IPS-20b (cell line): ENCODE data around the gene SLC4A7.

Experiments
- H3K27ac ChIP-seq: one replicate; pipeline ENCODE4 v1.5.1; 2013; ENCODE audit warnings: low read length
- H3K27me3 ChIP-seq: 2 replicates; pipeline ENCODE4 v1.6.1; 2013; ENCODE audit warnings: mild to moderate bottlenecking, low read length, inconsistent platforms; ENCODE audit not compliant: insufficient read depth
- H3K36me3 ChIP-seq: 2 replicates; pipeline ENCODE4 v1.6.1; 2013; ENCODE audit warnings: low read depth, mild to moderate bottlenecking, inconsistent platforms, low read length, moderate library complexity; ENCODE audit not compliant: insufficient read depth
- H3K4me1 ChIP-seq: 2 replicates; pipeline ENCODE4 v1.6.1; 2013; ENCODE audit warnings: mild to moderate bottlenecking, control low read depth, inconsistent platforms, low read length, moderate library complexity; ENCODE audit not compliant: insufficient read depth
- H3K4me3 ChIP-seq: 2 replicates; pipeline ENCODE4 v1.5.1; 2013; ENCODE audit warnings: mild to moderate bottlenecking, low read length, inconsistent platforms
- H3K9ac ChIP-seq: 2 replicates; pipeline ENCODE4 v1.6.1; 2013; ENCODE audit warnings: low read depth, mild to moderate bottlenecking, inconsistent platforms, low read length, moderate library complexity
- H3K9me3 ChIP-seq: 2 replicates; pipeline ENCODE4 v1.6.1; 2013; ENCODE audit warnings: mild to moderate bottlenecking, low read depth, low read length, inconsistent platforms; ENCODE audit not compliant: insufficient read depth

SLC4A7 gene

DNA sequence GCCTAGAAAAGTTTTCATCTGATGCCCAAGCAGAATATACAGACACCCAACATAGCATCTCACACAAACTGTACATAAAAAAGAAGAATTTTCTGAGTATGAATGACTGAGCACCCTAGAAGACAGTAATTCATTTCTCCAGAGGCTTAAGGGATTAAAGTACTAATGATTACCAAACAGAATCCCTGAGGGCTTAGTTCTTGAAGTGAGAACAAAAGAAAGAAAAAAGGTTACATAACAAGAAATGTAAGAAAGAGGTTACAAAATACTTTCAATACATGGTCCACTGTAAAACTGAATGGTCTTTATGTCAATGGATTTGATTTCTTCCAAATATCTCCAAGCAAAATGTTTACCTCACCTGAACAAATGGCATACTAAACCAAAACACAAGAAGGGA, 105.9 kb downstream of the SLC4A7 start:
- Histone ChIP-seq H3K4me3 (no peak overlapping the region), H3K36me3 (peaks cover 74% of the 10 kb centered on the region), H3K27ac (no peak overlapping the region), H3K9ac (no peak overlapping the region), H3K4me1 (no peaks in the 10 kb centered on the region), H3K27me3 (no peaks in the 10 kb centered on the region), H3K9me3 (no peaks in the 10 kb centered on the region)

DNA sequence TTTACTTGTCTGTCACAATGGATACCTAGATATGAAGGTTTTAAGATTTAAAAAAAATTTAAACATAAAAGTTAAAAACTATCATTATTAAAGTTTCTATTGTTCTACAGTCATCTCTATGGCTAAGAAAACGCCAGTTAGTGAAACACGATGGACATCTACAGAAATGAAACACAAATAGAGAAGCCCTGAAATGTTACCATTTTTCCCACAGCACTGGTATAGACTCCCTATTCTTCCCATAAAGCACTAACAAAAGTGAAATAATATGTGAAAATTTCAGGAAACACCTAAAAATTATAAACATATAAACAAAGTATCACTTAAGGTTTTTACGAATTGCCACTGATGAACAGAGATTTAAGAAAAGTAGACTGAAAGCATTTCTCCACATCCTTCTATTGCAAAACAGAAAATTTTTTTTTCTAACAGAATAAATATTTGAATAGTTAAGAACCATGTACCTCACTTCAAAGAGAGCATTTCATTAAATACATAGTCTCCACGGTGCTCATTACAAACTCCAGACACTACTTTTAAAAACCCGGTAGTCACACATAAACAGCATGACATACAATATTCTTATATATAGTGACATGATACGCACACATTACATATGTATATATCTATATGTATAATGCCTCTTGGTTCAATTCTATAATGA, 107.9 kb downstream of the SLC4A7 start:
- Histone ChIP-seq H3K27ac (no peak overlapping the region), H3K36me3 (peaks cover 55% of the 10 kb centered on the region)

DNA sequence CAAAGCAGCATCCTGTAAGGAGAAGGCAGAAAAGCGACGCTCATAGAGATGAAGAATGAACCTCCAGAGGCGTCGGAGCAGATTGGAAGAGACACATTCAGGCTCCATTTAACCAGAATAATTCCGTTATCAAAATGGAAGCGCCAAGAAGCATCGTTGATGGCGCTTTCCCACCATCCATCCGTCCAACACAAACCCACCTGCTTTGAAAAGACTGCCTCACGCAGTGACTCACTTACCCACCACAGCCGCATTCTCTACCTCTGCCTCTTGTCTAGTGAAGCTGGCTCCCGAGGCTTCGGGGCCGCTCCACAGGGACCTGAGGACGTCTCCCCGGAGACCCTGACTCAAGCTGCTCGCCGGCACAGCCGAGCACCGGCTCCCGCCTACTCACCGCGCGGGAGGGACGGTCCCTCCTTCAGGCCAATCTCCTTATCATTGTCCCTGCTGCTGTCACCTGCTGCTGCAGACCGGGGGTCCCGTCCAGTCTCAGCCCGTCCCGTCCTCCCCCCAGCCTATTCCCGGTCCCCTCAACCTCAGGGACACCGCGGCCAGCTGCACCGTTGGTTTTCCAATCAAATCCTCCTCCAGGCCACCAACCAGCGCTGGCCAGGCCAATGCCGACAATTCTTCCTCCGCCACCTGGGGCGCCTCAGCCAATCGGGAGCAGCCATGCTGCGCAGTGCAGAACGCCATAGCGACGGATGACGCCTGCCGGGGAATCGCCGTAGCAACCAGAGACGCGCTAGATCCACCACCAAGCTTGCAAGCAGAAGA, 115.2 kb downstream of the SLC4A7 start, which contains the start of gene NEK10:
Gene NEK10, minus strand, starts transcription at position 553 of the 777 bp plus-strand sequence. CDS start 16,501 bp downstream, outside the sequence.
- peak within 1 kb of the TSS; percentile 87 for H3K4me3 ChIP-seq
- H3K9ac ChIP-seq: peak within 1 kb of the TSS; percentile 11; the same call in 1 of the 2 replicates
- peaks cover 5% of the 10 kb centered on the region for H3K27me3 ChIP-seq
- no peak within 1 kb of the TSS for H3K27ac ChIP-seq
- no peaks in the 10 kb centered on the region for H3K9me3 ChIP-seq
- H3K4me1 ChIP-seq: peaks cover 6% of the 10 kb centered on the region
- peaks cover 8% of the 10 kb centered on the region; the same call in 1 of the 2 replicates for H3K36me3 ChIP-seq

More for the DNA sequence above, 107.9 kb downstream of the SLC4A7 start:
- Histone ChIP-seq H3K4me1 (no peaks in the 10 kb centered on the region), H3K9me3 (no peaks in the 10 kb centered on the region), H3K9ac (no peak overlapping the region), H3K4me3 (no peak overlapping the region), H3K27me3 (no peaks in the 10 kb centered on the region)

DNA sequence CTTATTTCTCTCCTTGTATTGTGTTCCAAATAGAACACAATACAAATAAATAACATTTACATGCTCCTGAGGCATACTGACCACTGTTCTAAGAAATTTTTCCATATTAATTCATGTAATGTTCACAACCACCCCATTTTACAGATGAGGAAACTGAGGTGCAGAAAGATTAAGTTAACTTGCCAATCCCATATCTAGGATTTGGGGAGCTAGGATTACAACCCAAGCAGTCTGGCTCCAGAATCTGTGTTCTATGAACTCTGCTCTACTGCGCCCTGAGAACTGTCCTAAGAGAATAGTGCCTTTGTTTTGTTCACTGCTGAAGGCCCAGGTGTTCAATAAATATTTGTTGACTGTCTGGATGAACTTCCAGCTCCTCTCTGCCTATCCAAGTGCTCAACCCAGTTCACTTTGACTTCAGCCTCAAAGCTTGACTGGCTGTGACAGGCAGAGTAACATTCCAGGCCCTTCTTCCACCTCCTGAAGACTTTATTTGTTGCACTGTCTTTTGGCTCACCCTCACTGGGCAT, 118.1 kb downstream of the SLC4A7 start:
- no peaks in the 10 kb centered on the region for H3K9me3 ChIP-seq
- H3K4me1 ChIP-seq: peaks cover 6% of the 10 kb centered on the region
- H3K4me3 ChIP-seq: no peak overlapping the region
- H3K27ac ChIP-seq: no peak overlapping the region
- no peaks in the 10 kb centered on the region for H3K36me3 ChIP-seq
- peaks cover 5% of the 10 kb centered on the region for H3K27me3 ChIP-seq
- no peak overlapping the region for H3K9ac ChIP-seq

DNA sequence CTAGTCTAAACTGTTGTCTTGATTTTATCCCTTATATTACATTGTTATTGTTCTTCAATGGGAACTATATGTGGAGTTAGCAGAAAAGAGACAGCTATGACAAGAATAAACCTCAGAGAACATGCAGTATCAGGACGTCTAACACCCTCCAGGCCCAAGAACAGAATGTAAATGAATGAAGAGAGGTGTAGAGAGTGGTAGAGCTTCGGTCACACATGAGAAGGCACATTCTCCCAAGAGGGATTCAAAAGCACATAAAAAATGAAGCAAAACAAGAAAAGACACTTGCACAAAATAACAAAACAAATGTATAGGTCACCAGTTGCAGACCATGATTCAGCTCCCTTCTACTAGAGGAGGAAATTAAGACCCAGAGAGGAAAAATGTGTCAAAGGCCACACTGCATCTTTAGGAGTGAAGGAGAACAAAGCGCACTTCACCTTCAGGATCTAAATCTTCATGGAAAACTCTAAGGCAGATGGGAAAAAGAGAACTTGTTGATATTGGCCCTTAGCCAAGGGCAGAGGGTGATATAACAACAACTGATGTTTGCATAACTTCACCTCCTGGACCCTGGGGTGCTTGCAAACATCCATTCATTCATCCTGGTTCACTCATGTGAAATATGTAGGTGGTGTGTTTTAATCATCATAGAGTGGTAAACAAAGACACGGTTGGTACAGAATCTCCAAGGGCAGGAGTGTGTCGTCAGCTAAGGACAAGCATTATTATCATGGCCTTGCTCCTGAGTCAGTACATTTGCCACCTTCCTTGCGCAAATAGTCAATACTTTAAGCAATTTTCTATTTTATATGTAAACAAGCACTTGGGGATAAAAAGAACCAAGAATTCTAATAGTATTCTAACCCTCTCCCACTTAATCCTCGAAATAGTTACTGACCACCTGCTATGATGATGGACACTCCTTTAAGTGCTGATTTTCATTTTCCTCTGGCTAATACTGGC, 123.8 kb downstream of the SLC4A7 start:
- Histone ChIP-seq H3K36me3 (no peaks in the 10 kb centered on the region), H3K9ac (no peak overlapping the region), H3K4me1 (peaks cover 7% of the 10 kb centered on the region; the same call in 1 of the 2 replicates), H3K27me3 (no peaks in the 10 kb centered on the region), H3K4me3 (no peak overlapping the region), H3K27ac (no peak overlapping the region), H3K9me3 (no peaks in the 10 kb centered on the region)

DNA sequence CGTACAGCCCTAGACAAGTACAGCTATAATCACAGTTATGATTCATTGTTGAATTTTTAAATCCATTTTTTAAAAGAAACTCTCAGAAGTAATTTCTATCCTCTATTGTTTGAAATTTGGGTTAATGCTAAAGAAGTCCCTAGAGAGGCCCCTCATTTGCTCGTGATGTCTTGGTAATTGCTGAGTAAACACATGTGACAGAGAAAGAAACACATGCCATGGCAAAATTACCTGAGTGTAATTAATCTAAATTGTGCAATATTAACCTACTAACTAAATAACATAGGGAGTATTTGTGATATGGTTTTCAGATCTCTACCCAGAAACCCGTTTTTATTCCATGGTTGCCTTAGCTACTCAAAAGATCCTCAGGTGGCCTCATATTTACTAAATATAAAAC, 125.8 kb downstream of the SLC4A7 start:
- Histone ChIP-seq H3K27ac (no peak overlapping the region), H3K27me3 (no peaks in the 10 kb centered on the region), H3K36me3 (no peaks in the 10 kb centered on the region), H3K4me1 (peaks cover 23% of the 10 kb centered on the region), H3K9ac (no peak overlapping the region), H3K9me3 (no peaks in the 10 kb centered on the region), H3K4me3 (no peak overlapping the region)

DNA sequence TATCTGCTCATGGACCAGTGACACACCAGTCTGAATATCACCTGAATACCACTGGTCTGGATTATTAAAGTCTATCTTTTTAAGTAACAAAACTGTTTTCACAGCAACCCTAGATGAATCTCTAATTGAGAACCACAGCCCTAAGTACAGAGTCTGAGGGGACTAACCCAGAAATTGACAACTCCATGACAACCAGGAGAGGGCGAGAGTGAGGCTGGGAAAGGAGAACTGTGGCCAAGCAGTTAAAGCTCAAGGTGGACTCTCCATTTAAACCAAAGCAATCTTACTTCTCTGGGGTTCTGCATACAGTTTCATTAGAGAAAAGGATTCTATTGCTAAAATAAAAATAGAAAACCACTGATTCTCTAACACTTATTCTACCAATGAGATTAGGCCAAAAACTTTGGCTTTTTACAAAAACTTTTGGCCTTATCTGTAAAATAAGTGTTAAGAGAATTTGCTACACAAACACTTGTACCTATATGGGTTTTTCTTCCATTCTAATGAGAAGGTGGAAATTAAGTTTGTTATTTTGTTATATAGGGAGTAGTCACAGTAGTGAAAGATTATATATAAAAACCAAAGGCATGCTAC, 126.4 kb downstream of the SLC4A7 start:
- H3K9ac ChIP-seq: no peak overlapping the region
- no peak overlapping the region for H3K27ac ChIP-seq
- no peaks in the 10 kb centered on the region for H3K36me3 ChIP-seq

DNA sequence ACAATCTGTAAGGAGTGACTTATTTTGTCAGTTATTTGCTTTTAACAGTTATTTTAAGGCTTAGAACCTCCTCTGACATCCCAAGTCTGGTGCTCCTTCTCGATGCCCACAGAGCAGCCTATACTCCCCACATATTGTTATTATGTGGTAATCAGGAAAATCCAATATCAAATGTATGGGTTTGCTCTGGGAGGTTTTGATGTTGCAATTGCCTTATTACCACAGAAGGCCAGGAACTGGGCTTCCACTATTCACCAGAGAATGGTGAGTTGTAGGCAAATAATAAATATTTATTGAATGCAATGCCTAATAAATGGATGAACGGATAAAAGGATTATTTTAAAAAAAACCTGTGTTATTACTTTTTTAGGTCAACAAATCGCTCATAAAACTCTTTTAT, 127.2 kb downstream of the SLC4A7 start:
- no peak overlapping the region for H3K9ac ChIP-seq
- H3K9me3 ChIP-seq: no peaks in the 10 kb centered on the region
- no peak overlapping the region for H3K4me3 ChIP-seq
- H3K27ac ChIP-seq: no peak overlapping the region
- H3K27me3 ChIP-seq: no peaks in the 10 kb centered on the region
- H3K4me1 ChIP-seq: peaks cover 35% of the 10 kb centered on the region
- H3K36me3 ChIP-seq: no peaks in the 10 kb centered on the region

More for the DNA sequence above, 126.4 kb downstream of the SLC4A7 start:
- H3K9me3 ChIP-seq: no peaks in the 10 kb centered on the region
- no peaks in the 10 kb centered on the region for H3K27me3 ChIP-seq
- H3K4me1 ChIP-seq: peaks cover 28% of the 10 kb centered on the region
- no peak overlapping the region for H3K4me3 ChIP-seq

DNA sequence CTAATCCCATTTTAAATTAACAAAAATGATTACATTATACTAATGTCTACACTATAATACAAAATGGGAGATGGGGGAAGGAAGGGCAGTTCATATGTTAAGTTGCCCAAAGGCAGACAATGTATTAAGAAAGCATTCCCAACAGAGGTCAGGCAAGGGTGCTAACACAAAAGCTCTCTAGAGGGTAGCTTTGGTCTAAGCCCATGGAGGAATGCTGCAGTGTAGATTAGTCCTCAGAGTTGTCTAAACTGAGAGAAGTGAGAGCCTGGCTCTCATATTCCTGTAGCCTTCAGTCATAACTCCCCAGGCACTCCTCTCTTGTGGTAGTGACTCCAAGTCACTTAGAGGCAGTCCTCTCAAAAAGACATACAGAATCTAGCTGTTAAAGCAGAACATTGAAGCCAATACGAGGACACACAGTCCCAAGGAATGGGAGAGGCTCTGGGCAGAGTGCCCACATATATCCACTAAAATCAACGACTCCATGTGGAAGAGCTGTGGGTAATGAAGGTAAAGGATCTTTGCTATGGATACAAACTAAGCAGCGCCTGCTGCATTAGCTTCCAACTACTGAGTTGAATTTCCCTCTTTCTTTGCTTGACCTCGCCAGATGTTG, 129.5 kb downstream of the SLC4A7 start:
- Histone ChIP-seq H3K27me3 (no peaks in the 10 kb centered on the region), H3K4me3 (0 out of 2 replicates have a peak overlapping the region, but pooled peaks have one; percentile 16), H3K9me3 (no peaks in the 10 kb centered on the region), H3K9ac (no peak overlapping the region), H3K27ac (no peak overlapping the region), H3K36me3 (no peaks in the 10 kb centered on the region), H3K4me1 (peaks cover 34% of the 10 kb centered on the region)

DNA sequence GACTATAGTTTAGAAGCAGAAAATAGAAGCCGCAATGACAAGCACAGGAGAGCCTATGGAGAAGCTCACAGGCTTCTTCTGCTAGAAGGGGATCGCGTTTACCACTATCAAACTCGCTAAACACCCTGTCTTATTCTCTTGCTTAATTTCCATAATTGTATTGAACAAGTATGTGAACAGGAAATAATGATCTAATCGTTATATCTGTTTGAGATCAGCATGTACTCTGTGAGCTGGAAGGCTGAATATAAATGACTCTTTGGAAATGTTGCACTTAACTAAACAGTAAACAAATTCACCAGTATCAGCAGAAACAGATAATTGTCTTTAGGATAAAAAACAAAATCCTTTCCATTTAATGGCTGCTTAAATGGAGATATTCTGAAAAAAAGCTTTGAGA, 130.0 kb downstream of the SLC4A7 start:
- Histone ChIP-seq H3K27me3 (no peaks in the 10 kb centered on the region), H3K4me1 (peaks cover 34% of the 10 kb centered on the region), H3K4me3 (0 out of 2 replicates have a peak overlapping the region, but pooled peaks have one; percentile 24), H3K36me3 (no peaks in the 10 kb centered on the region), H3K9me3 (no peaks in the 10 kb centered on the region), H3K27ac (no peak overlapping the region), H3K9ac (no peak overlapping the region)
